H9 (cell line): ENCODE data around the gene SF3B5. TPM values are rescaled to one million over a fixed set of nuclear protein-coding genes. Genes with fewer than 3 reads are reported as not detected.

Experiments used
- DNase-seq: peaks from one replicate; pipeline ENCODE4 v3.0.0-alpha.2; 2017
- H2AFZ ChIP-seq: one replicate; pipeline ENCODE4 v1.6.1; 2013; ENCODE audit warnings: mild to moderate bottlenecking, low read length, control low read depth, moderate library complexity
- H2AK5ac ChIP-seq: 2 replicates; pipeline ENCODE4 v1.6.1; 2013; ENCODE audit warnings: low read length, control low read depth, mixed read lengths; ENCODE audit not compliant: insufficient read length
- H2BK120ac ChIP-seq: one replicate; pipeline ENCODE4 v1.6.1; 2013; ENCODE audit warnings: low read depth, mild to moderate bottlenecking, low read length, control low read depth, inconsistent platforms; ENCODE audit not compliant: poor library complexity, severe bottlenecking
- H2BK12ac ChIP-seq: 2 replicates; pipeline ENCODE4 v1.6.1; 2013; ENCODE audit warnings: low read length, control low read depth, mixed read lengths, low read depth; ENCODE audit not compliant: insufficient read length
- H2BK15ac ChIP-seq: 2 replicates; pipeline ENCODE4 v1.6.1; 2013; ENCODE audit warnings: low read depth, low read length, control low read depth
- H2BK20ac ChIP-seq: one replicate; pipeline ENCODE4 v1.6.1; 2013; ENCODE audit warnings: low read depth, mild to moderate bottlenecking, low read length, control low read depth, inconsistent platforms; ENCODE audit not compliant: poor library complexity, severe bottlenecking
- H2BK5ac ChIP-seq: 2 replicates; pipeline ENCODE4 v1.6.1; 2013; ENCODE audit warnings: low read length, control low read depth, mixed read lengths; ENCODE audit not compliant: insufficient read length
- H3K14ac ChIP-seq: 2 replicates; pipeline ENCODE4 v1.6.1; 2013; ENCODE audit warnings: low read length, control low read depth; ENCODE audit not compliant: insufficient read depth
- H3K18ac ChIP-seq: 2 replicates; pipeline ENCODE4 v1.6.1; 2013; ENCODE audit warnings: low read depth, mild to moderate bottlenecking, mixed read lengths, low read length, control low read depth; ENCODE audit not compliant: insufficient read length
- H3K23ac ChIP-seq: 2 replicates; pipeline ENCODE4 v1.6.1; 2013; ENCODE audit warnings: low read length, control low read depth, mixed read lengths, low read depth; ENCODE audit not compliant: insufficient read length
- H3K23me2 ChIP-seq: 2 replicates; pipeline ENCODE4 v1.6.1; 2013; ENCODE audit warnings: low read depth, mild to moderate bottlenecking, mixed read lengths, low read length, control low read depth; ENCODE audit not compliant: insufficient read length, poor library complexity, severe bottlenecking
- H3K27ac ChIP-seq: 2 replicates; pipeline ENCODE4 v1.5.1; 2013; ENCODE audit warnings: low read length, control low read depth, mixed read lengths, low read depth; ENCODE audit not compliant: insufficient read length
- H3K27me3 ChIP-seq: 2 replicates; pipeline ENCODE4 v1.6.1; 2013; ENCODE audit warnings: low read length, control low read depth, inconsistent platforms; ENCODE audit not compliant: insufficient read depth
- H3K4ac ChIP-seq: 2 replicates; pipeline ENCODE4 v1.6.1; 2013; ENCODE audit warnings: low read depth, mild to moderate bottlenecking, control low read depth, inconsistent platforms, low read length, moderate library complexity
- H3K4me1 ChIP-seq: 2 replicates; pipeline ENCODE4 v1.6.1; 2013; ENCODE audit warnings: low read length, control low read depth, inconsistent platforms; ENCODE audit not compliant: insufficient read depth
- H3K4me2 ChIP-seq: 2 replicates; pipeline ENCODE4 v1.6.1; 2013; ENCODE audit warnings: low read length, control low read depth, mixed read lengths; ENCODE audit not compliant: insufficient read length, insufficient read depth
- H3K56ac ChIP-seq: 2 replicates; pipeline ENCODE4 v1.6.1; 2013; ENCODE audit warnings: low read depth, mild to moderate bottlenecking, mixed read lengths, low read length, control low read depth; ENCODE audit not compliant: insufficient read length
- H3K79me1 ChIP-seq: 2 replicates; pipeline ENCODE4 v1.6.1; 2013; ENCODE audit warnings: low read depth, mild to moderate bottlenecking, moderate library complexity, low read length, control low read depth, inconsistent platforms; ENCODE audit not compliant: insufficient read depth, poor library complexity, severe bottlenecking
- H3K79me2 ChIP-seq: 2 replicates; pipeline ENCODE4 v1.6.1; 2013; ENCODE audit warnings: low read length, control low read depth, inconsistent platforms; ENCODE audit not compliant: insufficient read depth
- H3K9ac ChIP-seq: 2 replicates; pipeline ENCODE4 v1.6.1; 2013; ENCODE audit warnings: low read length, control low read depth, mixed read lengths; ENCODE audit not compliant: insufficient read length; ENCODE audit errors: extremely low read depth
- H3K9me3 ChIP-seq: one replicate; pipeline ENCODE4 v1.6.1; 2013; ENCODE audit warnings: low read depth, low read length, inconsistent platforms; ENCODE audit not compliant: control insufficient read depth
- H3T11ph ChIP-seq: one replicate; pipeline ENCODE4 v1.6.1; 2013; ENCODE audit warnings: mild to moderate bottlenecking, low read length, control low read depth, inconsistent platforms
- H4K20me1 ChIP-seq: one replicate; pipeline ENCODE4 v1.6.1; 2013; ENCODE audit not compliant: control insufficient read depth, insufficient read length, insufficient read depth
- H4K5ac ChIP-seq: 2 replicates; pipeline ENCODE4 v1.6.1; 2013; ENCODE audit warnings: low read depth, mild to moderate bottlenecking, mixed read lengths, low read length, control low read depth; ENCODE audit not compliant: insufficient read length
- H4K8ac ChIP-seq: replicated peaks from 2 replicates; pipeline ENCODE4 v1.6.1; 2013; ENCODE audit warnings: low read length, control low read depth, mixed read lengths, low read depth; ENCODE audit not compliant: insufficient read length
- H4K91ac ChIP-seq: 2 replicates; pipeline ENCODE4 v1.6.1; 2013; ENCODE audit warnings: low read depth, mild to moderate bottlenecking, moderate library complexity, mixed read lengths, low read length, control low read depth; ENCODE audit not compliant: insufficient read length
- H3K27ac Mint-ChIP-seq, 3 experiments: 2 replicates in 2 of 3; 3 replicates in 1 of 3; pipeline ENCODE4 v1.8.0; 2020 to 2021; ENCODE audit warnings: mixed read lengths in 3 of 3, mild to moderate bottlenecking in 1 of 3, moderate library complexity in 1 of 3
- H3K27me3 Mint-ChIP-seq: 2 replicates; pipeline ENCODE4 v1.8.0; 2021; ENCODE audit warnings: low read depth, mild to moderate bottlenecking, moderate library complexity, mixed read lengths
- H3K36me3 Mint-ChIP-seq, 3 experiments: 2 replicates in 2 of 3; 3 replicates in 1 of 3; pipeline ENCODE4 v1.8.0; 2020 to 2021; ENCODE audit warnings: low read depth in 3 of 3, mixed read lengths in 3 of 3; ENCODE audit not compliant: insufficient read depth in 1 of 3
- H3K4me1 Mint-ChIP-seq, 2 experiments: 2 replicates each; pipeline ENCODE4 v1.8.0; 2020; ENCODE audit warnings: mixed read lengths in 2 of 2
- H3K4me3 Mint-ChIP-seq, 2 experiments: 2 replicates in 1 of 2; 3 replicates in 1 of 2; pipeline ENCODE4 v1.8.0; 2020 to 2021; ENCODE audit warnings: mild to moderate bottlenecking in 2 of 2, mixed read lengths in 2 of 2, moderate library complexity in 1 of 2
- H3K9me3 Mint-ChIP-seq, 2 experiments: 2 replicates in 1 of 2; 3 replicates in 1 of 2; pipeline ENCODE4 v1.8.0; 2020; ENCODE audit warnings: mild to moderate bottlenecking in 2 of 2, mixed read lengths in 2 of 2, moderate library complexity in 1 of 2
- WGBS: extraction: QIAGEN DNeasy Blood & Tissue Kit; methylation state at CpG from one replicate; pipeline ENCODE4 v1.1.7; 2013; ENCODE audit warnings: missing lambda C conversion rate, low lambda C conversion rate, mixed read lengths; ENCODE audit not compliant: insufficient read length; ENCODE audit errors: extremely low coverage; 5-methylcytosine and 5-hydroxymethylcytosine counted together
- total RNA-seq: library from RNA; stranded (reverse); gene quantifications from 2 replicates; pipeline ENCODE4 v1.2.1, GENCODE V29; 2021
- TF ChIP-seq, protein P1 (sequence below): fragments of 200-600 bp; sonication (generic); conservative IDR thresholded peaks from 3 replicates; pipeline ENCODE4 v1.8.0; 2021; ENCODE audit warnings: antibody characterized with exemption, mild to moderate bottlenecking

The SF3B5 gene
- total RNA-seq, 1 experiment from 2014 or later, result 145 TPM

DNA sequence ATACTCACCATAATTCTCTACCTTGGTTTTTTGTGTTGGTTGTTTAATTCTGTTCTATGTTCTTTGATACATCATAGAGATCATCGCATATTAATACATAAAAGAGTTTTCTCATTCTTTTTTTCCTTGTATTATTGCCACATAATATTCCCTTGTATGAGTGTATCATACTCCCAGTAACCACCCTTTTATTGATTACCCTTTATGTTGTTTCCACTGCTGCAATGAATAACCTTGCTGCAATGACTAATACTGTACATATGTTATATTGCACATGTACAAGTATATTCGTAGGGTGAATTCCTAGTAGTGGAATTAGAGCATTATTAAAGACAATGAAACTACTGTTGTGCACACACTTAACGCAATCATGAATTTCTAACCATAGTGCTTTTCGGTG is 9.1 kb upstream of the SF3B5 start:
- no peak overlapping the region for H3K4me2 ChIP-seq
- WGBS, result no CpG with 5 or more reads among the region's 4 CpGs
- no peak overlapping the region for H2BK5ac ChIP-seq
- no peaks in the 10 kb centered on the region for H3K79me1 ChIP-seq
- no peak overlapping the region for H4K5ac ChIP-seq
- H3K9me3 ChIP-seq, result no peaks in the 10 kb centered on the region
- no peaks in the 10 kb centered on the region for H3K27me3 ChIP-seq
- Mint-ChIP-seq H3K36me3 (no peaks in the 10 kb centered on the region), H3K27ac (no peak overlapping the region), H3K9me3 (no peaks in the 10 kb centered on the region; a peak in 1 of 5 replicates), H3K4me3 (no peak overlapping the region), H3K4me1 (peaks cover 0 to 8% of the 10 kb centered on the region in 2 experiments; a peak in 2 of 4 replicates), H3K27me3 (peaks cover under 1% of the 10 kb centered on the region)
- no peak overlapping the region for H2BK120ac ChIP-seq
- no peak for DNase-seq
- no peaks in the 10 kb centered on the region for H3K79me2 ChIP-seq
- no peak overlapping the region for H3K56ac ChIP-seq
- H2AK5ac ChIP-seq, result no peak overlapping the region
- no peak overlapping the region for H4K8ac ChIP-seq
- no peak overlapping the region for H2BK15ac ChIP-seq
- no peak overlapping the region for H3K18ac ChIP-seq
- H2AFZ ChIP-seq, result no peak overlapping the region
- H3K14ac ChIP-seq, result no peak overlapping the region
- H3T11ph ChIP-seq, result no peak overlapping the region
- no peaks in the 10 kb centered on the region for H4K20me1 ChIP-seq
- H3K23ac ChIP-seq, result no peak overlapping the region
- no peak overlapping the region for H3K9ac ChIP-seq
- H3K4ac ChIP-seq, result no peak overlapping the region
- no peak overlapping the region for H2BK12ac ChIP-seq
- TF ChIP-seq, protein P1, sequence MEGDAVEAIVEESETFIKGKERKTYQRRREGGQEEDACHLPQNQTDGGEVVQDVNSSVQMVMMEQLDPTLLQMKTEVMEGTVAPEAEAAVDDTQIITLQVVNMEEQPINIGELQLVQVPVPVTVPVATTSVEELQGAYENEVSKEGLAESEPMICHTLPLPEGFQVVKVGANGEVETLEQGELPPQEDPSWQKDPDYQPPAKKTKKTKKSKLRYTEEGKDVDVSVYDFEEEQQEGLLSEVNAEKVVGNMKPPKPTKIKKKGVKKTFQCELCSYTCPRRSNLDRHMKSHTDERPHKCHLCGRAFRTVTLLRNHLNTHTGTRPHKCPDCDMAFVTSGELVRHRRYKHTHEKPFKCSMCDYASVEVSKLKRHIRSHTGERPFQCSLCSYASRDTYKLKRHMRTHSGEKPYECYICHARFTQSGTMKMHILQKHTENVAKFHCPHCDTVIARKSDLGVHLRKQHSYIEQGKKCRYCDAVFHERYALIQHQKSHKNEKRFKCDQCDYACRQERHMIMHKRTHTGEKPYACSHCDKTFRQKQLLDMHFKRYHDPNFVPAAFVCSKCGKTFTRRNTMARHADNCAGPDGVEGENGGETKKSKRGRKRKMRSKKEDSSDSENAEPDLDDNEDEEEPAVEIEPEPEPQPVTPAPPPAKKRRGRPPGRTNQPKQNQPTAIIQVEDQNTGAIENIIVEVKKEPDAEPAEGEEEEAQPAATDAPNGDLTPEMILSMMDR, result no peak
- H4K91ac ChIP-seq, result no peak overlapping the region
- no peaks in the 10 kb centered on the region for H3K23me2 ChIP-seq
- H2BK20ac ChIP-seq, result no peak overlapping the region
- H3K4me1 ChIP-seq, result no peaks in the 10 kb centered on the region
- no peak overlapping the region for H3K27ac ChIP-seq
